GM18909 (cell line): Measurements from ENCODE around the gene FNIP2.
"Not testable (repeated sequence)": the region's sequence is repeated elsewhere in the genome, so short reads cannot be mapped to it uniquely, and the experiment has no call there.

ENCODE experiments used
- ATAC-seq: cut with Tn5 transposase; IDR thresholded peaks from one replicate; pipeline ENCODE4 v1.9.1; 2021; ENCODE audit warnings: mild to moderate bottlenecking; ENCODE audit not compliant: unreplicated experiment, poor library complexity

The FNIP2 gene

DNA sequence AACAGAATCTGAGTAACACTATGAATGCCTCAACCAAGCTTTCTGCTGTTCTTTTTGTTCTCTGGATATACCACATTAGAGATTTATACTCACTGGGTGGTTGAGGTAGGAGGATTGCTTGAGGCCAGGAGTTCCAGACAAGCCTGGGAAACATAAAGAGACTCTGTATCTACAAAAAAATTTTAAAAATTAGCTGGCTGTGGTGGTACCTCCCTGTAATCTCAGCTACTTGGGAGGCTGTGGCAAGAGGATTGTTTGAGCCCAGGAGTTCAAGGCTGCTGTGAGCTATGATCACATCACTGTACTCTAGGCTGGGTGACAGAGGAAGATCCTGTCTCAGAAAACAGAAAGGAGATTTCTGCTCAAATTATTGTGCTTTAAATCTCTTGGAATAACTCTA is 172.5 kb downstream of the FNIP2 start:
- ATAC-seq: no peak

- no peak for ATAC-seq
These were observed 173.1 kb downstream of the FNIP2 start for GRCh38 chr4:158941895-158942294.

GRCh38 chr4:158945529-158946108 is 176.8 kb downstream of the FNIP2 start:
- ATAC-seq: no peak

DNA sequence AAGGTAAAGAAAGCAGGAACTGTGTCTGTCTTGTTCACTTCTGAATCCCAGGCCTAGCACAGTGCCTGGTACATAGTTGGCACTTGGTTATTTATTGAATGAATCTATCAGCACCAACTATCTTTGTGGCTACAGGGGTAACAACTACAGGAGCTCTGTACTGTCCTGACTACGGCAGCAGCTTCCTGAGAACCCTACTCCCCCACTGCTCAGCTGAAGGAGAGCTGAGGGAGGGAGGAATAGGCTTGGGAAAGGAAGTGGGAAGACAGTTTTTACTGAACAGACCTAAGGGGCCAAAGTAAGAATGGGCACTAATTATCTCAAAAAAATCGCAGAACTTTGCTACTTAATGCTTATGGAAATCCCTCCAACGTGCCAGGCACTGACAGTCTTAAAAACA is 178.0 kb downstream of the FNIP2 start:
- no peak for ATAC-seq

DNA sequence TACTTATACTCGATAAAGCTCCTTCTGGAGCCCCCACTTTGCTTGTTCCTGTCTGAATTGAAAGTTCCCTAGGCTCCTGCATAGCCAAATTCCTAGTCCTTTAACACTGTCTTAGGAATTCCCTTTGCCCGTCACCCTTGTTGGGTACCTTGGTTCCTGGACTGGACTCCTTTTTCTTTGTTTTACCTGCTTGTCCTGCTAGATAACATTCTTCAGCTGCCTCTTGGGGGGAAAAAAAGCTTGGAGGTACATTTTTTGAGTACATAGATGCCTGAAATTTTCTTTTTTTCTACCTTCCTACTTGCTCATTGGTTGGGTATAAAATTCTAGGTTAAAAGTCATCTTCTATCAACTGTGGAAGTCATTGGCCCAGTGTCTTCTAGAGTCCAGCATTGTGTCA is 179.2 kb downstream of the FNIP2 start:
- ATAC-seq: no peak

DNA sequence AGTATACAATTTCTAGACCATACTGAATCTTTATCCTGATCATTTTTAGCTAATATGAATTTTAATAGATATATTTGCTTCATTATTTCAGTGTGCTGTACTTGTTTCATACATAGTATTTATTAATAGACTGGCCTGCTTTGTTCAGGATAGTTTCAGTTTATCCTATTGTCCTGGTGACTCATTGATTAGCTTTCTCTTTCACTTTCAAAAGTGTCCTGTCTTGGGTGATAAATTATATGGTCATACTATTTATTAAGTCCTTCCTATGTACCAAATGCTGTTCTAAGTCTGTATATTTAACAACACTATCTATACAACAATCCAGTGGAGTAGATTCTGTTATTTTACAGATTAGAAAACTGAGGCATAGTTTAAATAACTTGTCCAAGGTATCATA is 180.3 kb downstream of the FNIP2 start:
- ATAC-seq: peak; percentile 68

- ATAC-seq: not testable (repeated sequence)
These were observed 183.5 kb downstream of the FNIP2 start for GRCh38 chr4:158952221-158952774.

GRCh38 chr4:158956345-158956744 is 187.5 kb downstream of the FNIP2 start:
- not testable (repeated sequence) for ATAC-seq

DNA sequence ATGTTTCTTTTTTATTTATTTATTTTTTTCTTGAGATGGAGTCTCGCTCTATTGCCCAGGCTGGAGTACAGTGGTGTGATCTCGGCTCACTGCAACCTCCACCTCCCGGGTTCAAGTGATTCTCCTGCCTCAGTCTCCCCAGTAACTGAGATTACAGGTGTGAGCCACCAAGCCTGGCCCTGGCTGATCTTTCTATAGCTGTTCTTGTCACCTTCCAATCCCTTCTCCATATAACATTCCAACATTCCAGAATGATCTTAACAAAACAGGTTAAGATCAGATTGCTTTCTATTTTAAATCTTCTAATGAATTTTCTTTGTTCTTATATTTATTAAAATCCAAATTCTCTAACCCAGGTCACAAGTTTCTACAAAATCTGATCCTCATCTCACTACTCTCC is 188.1 kb downstream of the FNIP2 start:
- not testable (repeated sequence) for ATAC-seq
